ENCODE data around the gene DMD.
"Not testable (repeated sequence)": the region's sequence is repeated elsewhere in the genome, so short reads cannot be mapped to it uniquely, and the experiment has no call there.

DMD gene

GRCh38 chrX:31934842-31935370 lies 1276.4 kb downstream of the DMD start:
- DNase-seq = no peak

- no peak for DNase-seq
These were observed 1277.3 kb downstream of the DMD start for GRCh38 chrX:31934015-31934414.

DNA sequence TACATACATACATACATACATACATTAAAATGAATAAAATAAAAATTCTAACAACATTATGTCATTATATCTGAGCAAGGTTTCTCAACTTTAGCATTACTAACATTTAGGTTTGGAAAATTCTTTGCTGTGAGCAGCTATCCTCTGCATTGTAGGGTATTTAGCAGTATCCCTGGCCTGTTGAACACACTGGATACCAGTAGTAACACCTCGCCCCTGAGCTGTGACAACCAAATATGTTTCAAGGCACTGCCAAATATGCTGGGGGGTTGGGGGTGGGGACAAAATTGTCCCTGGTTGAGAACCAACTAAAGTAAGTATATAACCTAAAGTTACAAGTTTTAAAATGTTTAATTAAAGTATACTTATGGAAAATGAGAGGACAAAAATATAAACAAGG lies 1278.6 kb downstream of the DMD start:
- no peak for DNase-seq

DNA sequence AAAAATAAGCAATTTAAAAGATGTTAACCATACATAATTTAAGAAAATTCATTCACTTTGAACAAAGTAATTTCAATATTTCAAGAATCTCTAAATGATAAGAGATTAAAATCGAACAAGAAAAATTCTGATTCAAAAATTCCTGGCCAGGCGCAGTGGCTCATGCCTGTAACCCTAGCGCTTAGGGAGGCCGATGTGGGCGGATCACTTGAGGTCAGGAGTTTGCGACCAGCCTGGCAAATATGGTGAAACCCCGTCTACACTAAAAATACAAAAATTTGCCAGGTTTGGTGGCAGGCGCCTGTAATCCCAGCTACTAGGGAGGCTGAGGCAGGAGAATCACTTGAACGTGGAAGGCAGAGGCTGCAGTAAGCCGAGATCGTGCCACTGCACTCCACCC lies 1279.0 kb downstream of the DMD start:
- not testable (repeated sequence) for DNase-seq

- no peak for DNase-seq
These were observed 1280.1 kb downstream of the DMD start for GRCh38 chrX:31931225-31931624.

DNA sequence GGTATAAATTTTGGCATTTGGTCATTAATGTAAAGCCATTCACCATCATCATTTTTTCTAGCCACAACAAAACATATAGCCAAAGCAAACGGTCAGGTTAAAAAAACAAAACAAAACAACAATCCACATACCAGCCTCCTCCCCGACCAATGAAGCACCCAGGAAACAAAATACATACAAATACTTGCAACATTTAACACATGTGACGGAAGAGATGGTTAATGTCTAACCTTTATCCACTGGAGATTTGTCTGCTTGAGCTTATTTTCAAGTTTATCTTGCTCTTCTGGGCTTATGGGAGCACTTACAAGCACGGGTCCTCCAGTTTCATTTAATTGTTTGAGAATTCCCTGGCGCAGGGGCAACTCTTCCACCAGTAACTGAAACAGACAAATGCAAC lies 1282.0 kb downstream of the DMD start:
- DNase-seq = no peak

- DNase-seq = no peak
These were observed 1290.1 kb downstream of the DMD start for GRCh38 chrX:31921236-31921635.

DNA sequence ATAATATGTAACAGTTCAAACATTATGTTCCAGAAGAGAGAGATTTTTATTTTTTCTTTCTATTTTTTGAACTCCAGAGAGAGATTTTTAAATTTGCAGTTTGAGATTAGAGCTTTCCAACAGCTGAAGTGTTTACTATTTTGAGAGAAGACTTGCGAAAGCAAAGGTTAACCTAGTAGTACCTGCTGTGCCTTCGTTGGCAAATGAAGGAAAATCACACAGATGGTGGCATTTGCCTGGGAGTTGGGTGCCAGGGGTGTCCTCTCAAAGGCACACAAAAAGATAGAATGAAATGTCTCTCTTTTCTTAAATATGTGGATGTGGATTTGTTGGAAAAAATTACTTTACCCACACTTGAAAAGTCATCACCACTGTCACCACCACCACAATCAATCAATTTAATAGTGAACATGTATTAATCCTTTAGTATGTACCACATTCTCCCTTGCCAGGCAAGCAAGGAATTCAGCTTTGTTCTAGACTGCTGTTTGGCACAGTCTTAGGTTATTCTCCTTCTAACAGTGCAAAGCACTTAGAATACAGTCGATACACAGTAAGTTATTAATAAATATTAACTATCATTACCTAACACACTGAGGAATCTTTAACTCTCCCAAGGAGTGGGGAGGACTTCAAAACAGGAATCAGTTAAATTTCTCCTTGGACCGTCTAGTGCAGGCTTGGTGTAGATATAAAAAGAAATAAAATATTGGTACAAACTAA lies 1301.3 kb downstream of the DMD start:
- DNase-seq = no peak

GRCh38 chrX:31894152-31894551 lies 1317.2 kb downstream of the DMD start:
- no peak for DNase-seq

GRCh38 chrX:31893525-31893924 lies 1317.8 kb downstream of the DMD start:
- DNase-seq = no peak

- DNase-seq = no peak
These were observed 1322.3 kb downstream of the DMD start for GRCh38 chrX:31889088-31889487.

GRCh38 chrX:31884535-31884934 lies 1326.8 kb downstream of the DMD start:
- DNase-seq = no peak

DNA sequence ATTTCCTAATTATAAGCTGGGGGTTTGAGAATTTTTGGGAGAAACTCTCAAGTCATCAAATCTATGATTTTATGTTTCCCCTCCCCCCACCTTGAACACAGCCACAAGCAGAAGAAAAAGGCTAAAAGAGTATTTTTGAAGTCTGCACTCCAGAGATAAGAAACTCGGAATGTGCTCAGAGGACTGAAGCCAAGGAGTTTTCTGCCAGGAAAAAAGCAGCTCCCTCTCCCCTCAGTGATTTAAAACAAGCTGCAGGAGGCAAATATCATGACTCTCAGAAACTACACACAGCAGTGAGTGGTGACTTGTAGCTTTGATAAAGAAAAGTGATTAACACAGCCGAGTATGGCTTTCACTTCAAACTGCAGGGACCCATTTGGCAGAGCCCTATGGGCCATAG lies 1339.3 kb downstream of the DMD start:
- DNase-seq = no peak

DNA sequence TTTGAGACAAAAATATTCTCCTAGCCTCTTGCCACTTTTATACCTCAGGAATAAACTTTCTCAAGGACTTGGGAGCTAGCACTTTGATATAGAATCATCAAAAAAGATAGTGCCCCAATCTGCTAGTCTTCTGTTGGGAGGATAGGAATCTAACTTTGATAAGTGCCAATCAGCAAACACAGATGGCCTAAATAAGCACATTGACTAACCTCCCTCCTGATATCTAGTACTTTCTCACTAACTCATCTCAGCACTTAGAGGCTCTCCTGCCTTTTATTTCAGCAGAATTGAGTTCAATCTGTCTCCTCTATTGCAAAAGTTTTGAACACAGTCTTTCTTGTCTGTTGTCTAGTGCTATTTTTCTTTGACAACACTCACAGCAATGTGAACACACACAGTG lies 1341.1 kb downstream of the DMD start:
- DNase-seq = no peak

- DNase-seq = no peak
These were observed 1350.7 kb downstream of the DMD start for GRCh38 chrX:31860686-31861085.

- no peak for DNase-seq
These were observed 1352.4 kb downstream of the DMD start for GRCh38 chrX:31858915-31859314.

- no peak for DNase-seq
These were observed 1356.6 kb downstream of the DMD start for GRCh38 chrX:31854716-31855115.

- DNase-seq = no peak
These were observed 1359.6 kb downstream of the DMD start for GRCh38 chrX:31851761-31852160.

GRCh38 chrX:31847773-31848172 lies 1363.6 kb downstream of the DMD start:
- no peak for DNase-seq

- no peak for DNase-seq
These were observed 1366.3 kb downstream of the DMD start for GRCh38 chrX:31845003-31845402.

DNA sequence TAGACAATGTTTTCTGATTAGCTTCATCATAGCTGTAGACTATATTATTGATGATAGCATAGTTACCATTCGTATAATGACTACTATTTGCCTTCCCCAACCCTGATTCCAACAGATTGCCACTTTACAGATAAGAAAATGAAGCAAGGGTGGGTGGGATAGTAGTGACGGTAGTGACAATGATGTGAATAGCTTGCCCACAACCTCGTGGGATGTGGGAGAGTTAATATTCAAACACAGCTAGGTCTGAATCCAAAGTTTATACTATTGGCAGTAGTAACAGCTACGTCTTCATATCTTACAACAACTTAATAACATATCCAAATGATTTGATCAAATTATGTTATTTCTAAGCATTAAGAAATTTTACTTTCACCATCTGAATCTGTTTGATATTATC lies 1372.7 kb downstream of the DMD start:
- no peak for DNase-seq

DNA sequence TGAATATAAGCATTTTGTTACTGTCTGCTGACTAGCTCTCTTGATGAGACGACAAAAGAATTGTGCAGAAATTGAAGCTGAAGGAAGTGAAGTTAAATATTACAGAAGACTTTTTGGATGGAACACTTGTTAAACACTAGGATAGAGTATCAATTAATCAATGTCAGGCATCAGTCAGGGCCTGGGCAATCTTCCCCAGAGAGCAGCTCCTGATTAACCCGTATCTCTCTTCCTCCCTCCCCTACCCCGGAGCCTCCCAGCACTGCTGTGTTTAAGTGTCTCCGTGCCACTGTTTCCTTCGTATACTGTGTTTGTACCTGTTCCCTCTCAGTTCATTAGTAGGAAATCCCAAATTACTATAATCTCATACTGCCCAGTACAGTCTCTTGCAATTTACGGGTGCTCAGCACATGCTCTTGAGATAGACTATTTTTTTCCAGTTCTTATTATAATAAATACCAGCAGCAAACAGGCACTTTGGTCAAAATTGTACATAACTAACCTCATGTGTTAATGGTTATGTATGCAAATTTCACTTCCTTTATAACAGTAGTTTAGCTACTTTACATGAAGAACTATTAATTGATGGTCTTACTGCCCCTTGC lies 1373.8 kb downstream of the DMD start:
- no peak for DNase-seq

GRCh38 chrX:31836479-31836878 lies 1374.9 kb downstream of the DMD start:
- DNase-seq = no peak

GRCh38 chrX:31832263-31832662 lies 1379.1 kb downstream of the DMD start:
- DNase-seq = no peak

Data from CD4-positive, alpha-beta T cell treated with Interleukin-10 for 1 hour (primary cell).